ENCODE data around the gene SPEF1. TPM values are rescaled to one million over a fixed set of nuclear protein-coding genes. Genes with fewer than 3 reads are reported as not detected.

The SPEF1 gene
- total RNA-seq, 4 donors from 2014 or later, result not detected

- intact Hi-C loops (cut with DNase I; ENCODE audit: low total_unique reads), result loop anchor here (2.0 to 10.0 kb wide), 3 partner anchors 60 to 362 kb away; partner anchors contain the start of gene DNAAF9
These were observed 14.2 kb downstream of the SPEF1 start for GRCh38 chr20:3767110-3767426.

GRCh38 chr20:3766422-3767109, 14.7 kb downstream of the SPEF1 start:
- no peaks in the 10 kb centered on the region for H3K36me3 ChIP-seq
- DNase-seq, result no peak
- H3K27me3 ChIP-seq, result no peaks in the 10 kb centered on the region
- peaks cover 12 to 23% of the 10 kb centered on the region in 2 donors for H3K4me1 ChIP-seq
- TF ChIP-seq POLR2A (IDR thresholded peaks at IDR 0.05) (no peak), CTCF (IDR thresholded peaks at IDR 0.05 in 4 of 5, conservative IDR thresholded peaks at IDR 0.05 in 1 of 5) (no peak)
- H3K4me3 ChIP-seq, result peak overlapping the region; percentile 66 to 94 (median 84)
- H3K9me3 ChIP-seq, result no peaks in the 10 kb centered on the region
- no peak for ATAC-seq
- intact Hi-C loops (cut with DNase I; ENCODE audit: low total_unique reads), result loop anchor here (2.0 to 10.0 kb wide), 3 partner anchors 60 to 362 kb away; partner anchors contain the start of gene DNAAF9
- H3K27ac ChIP-seq, result peak overlapping the region; percentile 57 to 84 (median 74)
- in situ Hi-C loops (cut with MboI; ENCODE audit: low sequenced_read_pairs in 4 of 4), result loop anchor here in 1 of 4 donors (25.0 kb wide), 1 partner anchor 321 kb away; no protein-coding TSS in a partner anchor

More at GRCh38 chr20:3767110-3767426, 14.2 kb downstream of the SPEF1 start:
- no peak for TF ChIP-seq CTCF (IDR thresholded peaks at IDR 0.05 in 4 of 5, conservative IDR thresholded peaks at IDR 0.05 in 1 of 5)
- no peak for TF ChIP-seq POLR2A (IDR thresholded peaks at IDR 0.05)
- peak overlapping the region; percentile 57 to 84 (median 74) for H3K27ac ChIP-seq
- ATAC-seq (no peak), DNase-seq (no peak)
- no peaks in the 10 kb centered on the region for H3K27me3 ChIP-seq
- no peaks in the 10 kb centered on the region for H3K9me3 ChIP-seq
- H3K36me3 ChIP-seq, result no peaks in the 10 kb centered on the region
- in situ Hi-C loops (cut with MboI; ENCODE audit: low sequenced_read_pairs in 4 of 4), result loop anchor here in 1 of 4 donors (25.0 kb wide), 1 partner anchor 320 kb away; no protein-coding TSS in a partner anchor
- H3K4me1 ChIP-seq, result peaks cover 12 to 23% of the 10 kb centered on the region in 2 donors
- H3K4me3 ChIP-seq, result peak overlapping the region; percentile 66 to 94 (median 84)

GRCh38 chr20:3765171-3765882, 15.9 kb downstream of the SPEF1 start:
- TF ChIP-seq POLR2A (IDR thresholded peaks at IDR 0.05), result no peak
- no peak for TF ChIP-seq CTCF (IDR thresholded peaks at IDR 0.05 in 4 of 5, conservative IDR thresholded peaks at IDR 0.05 in 1 of 5)
- Histone ChIP-seq H3K4me3 (peak overlapping the region in 1 of 4 donors; percentile 77), H3K4me1 (peaks cover 12 to 23% of the 10 kb centered on the region in 2 donors), H3K27ac (peak overlapping the region in 3 of 4 donors; percentile 35 to 84 (median 69)), H3K9me3 (no peaks in the 10 kb centered on the region), H3K36me3 (no peaks in the 10 kb centered on the region), H3K27me3 (no peaks in the 10 kb centered on the region)
- no peak for ATAC-seq
- intact Hi-C loops (cut with DNase I; ENCODE audit: low total_unique reads) (loop anchor here (5.0 to 10.0 kb wide), 2 partner anchors 88 to 361 kb away; partner anchors contain the start of gene DNAAF9), in situ Hi-C loops (cut with MboI; ENCODE audit: low sequenced_read_pairs in 4 of 4) (loop anchor here in 1 of 4 donors (25.0 kb wide), 1 partner anchor 322 kb away; no protein-coding TSS in a partner anchor)
- no peak for DNase-seq

- Histone ChIP-seq H3K4me1 (peaks cover 12 to 23% of the 10 kb centered on the region in 2 donors), H3K9me3 (no peaks in the 10 kb centered on the region), H3K27ac (peak overlapping the region in 3 of 4 donors; percentile 35 to 46 (median 44)), H3K27me3 (no peaks in the 10 kb centered on the region), H3K4me3 (no peak overlapping the region), H3K36me3 (no peaks in the 10 kb centered on the region)
- ATAC-seq, result no peak
- in situ Hi-C loops (cut with MboI; ENCODE audit: low sequenced_read_pairs in 4 of 4) (loop anchor here in 1 of 4 donors (25.0 kb wide), 1 partner anchor 323 kb away; no protein-coding TSS in a partner anchor), intact Hi-C loops (cut with DNase I; ENCODE audit: low total_unique reads) (loop anchor here (5.0 to 10.0 kb wide), 2 partner anchors 87 to 360 kb away; partner anchors contain the start of gene DNAAF9)
- no peak for DNase-seq
- TF ChIP-seq CTCF (IDR thresholded peaks at IDR 0.05 in 4 of 5, conservative IDR thresholded peaks at IDR 0.05 in 1 of 5), result no peak
- no peak for TF ChIP-seq POLR2A (IDR thresholded peaks at IDR 0.05)
These were observed 16.6 kb downstream of the SPEF1 start for GRCh38 chr20:3764659-3765058.

Data from gastrocnemius medialis (tissue), 4 donors.